ENCODE measurements around the gene CFAP53. TPM values are rescaled to one million over a fixed set of nuclear protein-coding genes. Genes with fewer than 3 reads are reported as not detected.

The CFAP53 gene
- total and polyA plus RNA-seq, 2 of the 13 experiments (the other 11 are each of a cell fraction or from before 2014, with no cell fraction given) = 0.05 to 0.07 TPM

- TF ChIP-seq ZBED4 (CRISPR knock-in tag; IDR thresholded peaks at IDR 0.05; ENCODE audit: borderline replicate concordance) (peak; percentile 79; the same call in 1 of the 2 replicates), MXD3 (CRISPR knock-in tag; IDR thresholded peaks at IDR 0.05) (peak; percentile 54; the same call in 1 of the 2 replicates), POLR2G (IDR thresholded peaks at IDR 0.05; ENCODE audit: low read depth, low read length) (peak; percentile 76), PHF8 (CRISPR knock-in tag; IDR thresholded peaks at IDR 0.05) (peak; percentile 56), ZFX (CRISPR knock-in tag; IDR thresholded peaks at IDR 0.05; ENCODE audit: low read depth) (peak; percentile 87), SPEN (CRISPR knock-in tag; IDR thresholded peaks at IDR 0.05; ENCODE audit: low read depth) (0 out of 2 replicates have a peak, but pooled peaks have one; percentile 32), ZFY (CRISPR knock-in tag; IDR thresholded peaks at IDR 0.05) (peak; percentile 85), ZSCAN29 (CRISPR knock-in tag; conservative IDR thresholded peaks at IDR 0.05) (peak; percentile 52; the same call in 1 of the 2 replicates), KDM4B (CRISPR knock-in tag; IDR thresholded peaks at IDR 0.05) (no peak), ZNF34 (CRISPR knock-in tag; IDR thresholded peaks at IDR 0.05; ENCODE audit: borderline replicate concordance) (0 out of 2 replicates have a peak, but pooled peaks have one; percentile 26), TOPORS (CRISPR knock-in tag; IDR thresholded peaks at IDR 0.05) (peak; percentile 57; the same call in 1 of the 2 replicates), CTCF (CRISPR knock-in tag; IDR thresholded peaks at IDR 0.05) (peak; percentile 50; the same call in 1 of the 2 replicates), SALL1 (CRISPR knock-in tag; IDR thresholded peaks at IDR 0.05) (0 out of 2 replicates have a peak, but pooled peaks have one; percentile 36), ZMYM4 (CRISPR knock-in tag; IDR thresholded peaks at IDR 0.05) (peak; percentile 61), ZNF761 (CRISPR knock-in tag; conservative IDR thresholded peaks at IDR 0.05) (0 out of 2 replicates have a peak, but pooled peaks have one; percentile 27), TRIM24 (CRISPR knock-in tag; IDR thresholded peaks at IDR 0.05) (no peak), MAX (IDR thresholded peaks at IDR 0.05) (peak; percentile 47; the same call in 1 of the 2 replicates), KMT2A (CRISPR knock-in tag; IDR thresholded peaks at IDR 0.05) (0 out of 2 replicates have a peak, but pooled peaks have one; percentile 39)
Observed at GRCh38 chr18:50194631-50195532, 71.4 kb downstream of the CFAP53 start, which contains the start of gene MYO5B (continued).
